ENCODE measurements around the gene SYT13.

Gene SYT13

GRCh38 chr11:45209891-45210699 lies 76.0 kb downstream of the SYT13 start:
- no peak for TF ChIP-seq CTCF (IDR thresholded peaks at IDR 0.05; ENCODE audit: extremely low read depth, insufficient read depth, missing control alignments)
- in situ Hi-C loops (cut with MboI; ENCODE audit: low pct_unique_long_range_greater_than_20kb, low sequenced_read_pairs, unreplicated experiment) = no loop called here

GRCh38 chr11:45209000-45209879 lies 76.9 kb downstream of the SYT13 start:
- in situ Hi-C loops (cut with MboI; ENCODE audit: low pct_unique_long_range_greater_than_20kb, low sequenced_read_pairs, unreplicated experiment) = no loop called here
- no peak for DNase-seq (ENCODE audit: low spot score)
- no peak for TF ChIP-seq CTCF (IDR thresholded peaks at IDR 0.05; ENCODE audit: extremely low read depth, insufficient read depth, missing control alignments)

More at GRCh38 chr11:45209891-45210699, 76.0 kb downstream of the SYT13 start:
- DNase-seq (ENCODE audit: low spot score) = peak; percentile 50

- DNase-seq (ENCODE audit: low spot score) = no peak
Observed at GRCh38 chr11:45208135-45208534, 78.0 kb downstream of the SYT13 start.

GRCh38 chr11:45205978-45206377 lies 80.2 kb downstream of the SYT13 start:
- TF ChIP-seq CTCF (IDR thresholded peaks at IDR 0.05; ENCODE audit: extremely low read depth, insufficient read depth, missing control alignments) = no peak
- in situ Hi-C loops (cut with MboI; ENCODE audit: low pct_unique_long_range_greater_than_20kb, low sequenced_read_pairs, unreplicated experiment) = no loop called here
- no peak for DNase-seq (ENCODE audit: low spot score)

More at GRCh38 chr11:45208135-45208534, 78.0 kb downstream of the SYT13 start:
- TF ChIP-seq CTCF (IDR thresholded peaks at IDR 0.05; ENCODE audit: extremely low read depth, insufficient read depth, missing control alignments) = no peak
- in situ Hi-C loops (cut with MboI; ENCODE audit: low pct_unique_long_range_greater_than_20kb, low sequenced_read_pairs, unreplicated experiment) = no loop called here

GRCh38 chr11:45204761-45205160 lies 81.4 kb downstream of the SYT13 start:
- in situ Hi-C loops (cut with MboI; ENCODE audit: low pct_unique_long_range_greater_than_20kb, low sequenced_read_pairs, unreplicated experiment) = no loop called here
- TF ChIP-seq CTCF (IDR thresholded peaks at IDR 0.05; ENCODE audit: extremely low read depth, insufficient read depth, missing control alignments) = no peak
- no peak for DNase-seq (ENCODE audit: low spot score)

GRCh38 chr11:45193695-45194094 lies 92.4 kb downstream of the SYT13 start:
- no peak for TF ChIP-seq CTCF (IDR thresholded peaks at IDR 0.05; ENCODE audit: extremely low read depth, insufficient read depth, missing control alignments)
- in situ Hi-C loops (cut with MboI; ENCODE audit: low pct_unique_long_range_greater_than_20kb, low sequenced_read_pairs, unreplicated experiment) = no loop called here

More at GRCh38 chr11:45193695-45194094, 92.4 kb downstream of the SYT13 start:
- no peak for DNase-seq (ENCODE audit: low spot score)
